Adrenal gland (tissue), 12 donors: ENCODE results near the gene BMP8B. TPM values are rescaled to one million over a fixed set of nuclear protein-coding genes. Genes with fewer than 3 reads are reported as not detected.
A peak's percentile ranks its signal among the peaks of the same experiment; 100 is the strongest.
"Not testable (repeated sequence)": the region's sequence is repeated elsewhere in the genome, so short reads cannot be mapped to it uniquely, and the experiment has no call there.

Experiments
- DNase-seq, 7 donors: peaks; one replicate each; pipeline ENCODE4 v3.0.0-alpha.2; 2019 to 2020
- H3K27ac ChIP-seq, 5 donors: fragments of 200-600 bp; sonication (generic) in 4 of 5; 1 replicate in 3 of 5; 2 replicates in 2 of 5; pipeline versions ENCODE4 v1.5.1 to v1.8.0; 2016 to 2020; ENCODE audit warnings: mild to moderate bottlenecking in 1 of 5
- H3K27me3 ChIP-seq: fragments of 200-600 bp; 2 replicates; pipeline ENCODE4 v1.8.0; 2021
- H3K36me3 ChIP-seq, 2 donors: fragments of 200-600 bp; replicated peaks in 1 of 2; 1 replicate in 1 of 2; 2 replicates in 1 of 2; pipeline versions ENCODE4 v1.5.1 to v1.8.0; 2018 to 2022
- H3K4me1 ChIP-seq, 2 donors: fragments of 200-600 bp; replicated peaks in 1 of 2; 1 replicate in 1 of 2; 2 replicates in 1 of 2; pipeline versions ENCODE4 v1.5.1 to v1.8.0; 2018 to 2021
- H3K4me3 ChIP-seq, 4 donors: fragments of 200-600 bp; sonication (generic) in 3 of 4; one replicate each; pipeline ENCODE4 v1.5.1; 2016 to 2018
- H3K9me3 ChIP-seq, 3 donors: fragments of 200-600 bp; sonication (generic) in 1 of 3; replicated peaks in 1 of 3; 1 replicate in 2 of 3; 2 replicates in 1 of 3; pipeline versions ENCODE4 v1.5.1 to v1.8.0; 2016 to 2021
- CTCF ChIP-seq, 6 experiments: fragments of 450-650 bp in 4 of 6; fragments of 200-600 bp in 2 of 6; sonication (generic) in 1 of 6; IDR thresholded peaks; 1 replicate in 5 of 6; 2 replicates in 1 of 6; pipeline versions ENCODE4 v1.5.1 to v1.8.0; 2016 to 2021; ENCODE audit warnings: antibody characterized with exemption in 6 of 6, mild to moderate bottlenecking in 2 of 6, moderate library complexity in 1 of 6
- POLR2A ChIP-seq, 2 donors: fragments of 450-650 bp; IDR thresholded peaks; one replicate each; pipeline ENCODE4 v1.6.1; 2017; ENCODE audit warnings: antibody characterized with exemption in 2 of 2, mild to moderate bottlenecking in 2 of 2, moderate library complexity in 1 of 2
- WGBS, 4 donors: extraction: QIAGEN DNeasy Blood & Tissue Kit in 2 of 4; methylation state at CpG; one replicate each; pipeline versions ENCODE4 v1.1.5 to v1.1.7; 2013 to 2017; 5-methylcytosine and 5-hydroxymethylcytosine counted together
- intact Hi-C, 2 donors: fragments of 100-400 bp; cut with DNase I; formaldehyde crosslinking; loops; one replicate each; pipeline versions ENCODE4 v1.14.1 to v1.15.0; 2022 to 2023
- polyA plus RNA-seq, 3 donors: library from polyadenylated mRNA; stranded (reverse); fragments of 200-250 nt in 2 of 3; fragments of 350-450 nt in 1 of 3; fragmentation: Illumina TruSeq in 1 of 3; extraction: RNeasy Lipid Tissue Mini Kit (QIAGEN cat#74804) in 1 of 3; gene quantifications; one replicate each; pipeline ENCODE4 v1.2.3, GENCODE V29; 2013 to 2014
- total RNA-seq, 9 donors: library from RNA; depleted of rRNA in 4 of 9; stranded (reverse); fragments of >200 nt in 4 of 9; fragments of 120-200 nt in 1 of 9; fragmentation: NEBNext Ultra II Directional in 1 of 9; extraction: Animal tissue kit (Norgen Biotek cat#: 25700) in 1 of 9; gene quantifications; one replicate each; pipeline versions ENCODE4 v1.1.0 to v1.2.4, GENCODE V29; 2013 to 2023
- donor health status: healthy with polysubstance abuse.
- donor health status: Bipolar disorder and iron deficiency.
- donor health status: DM: yes; HTN: yes; CAD: no.
- donor health status: DM: no; HTN: no; CAD: no.
- donor health status: DM: no; HTN: no; CAD: no.
- donor health status: DM: yes; HTN: yes; CAD: no.

Gene BMP8B
- total and polyA plus RNA-seq, 12 donors: 0.09 to 5.9 (median 1.0) TPM; not detected in 1

GRCh38 chr1:39782103-39782502, 6.6 kb downstream of the BMP8B start:
- H3K27ac ChIP-seq: no peak overlapping the region
- no peaks in the 10 kb centered on the region for H3K36me3 ChIP-seq
- TF ChIP-seq CTCF (IDR thresholded peaks at IDR 0.05): no peak
- TF ChIP-seq POLR2A (IDR thresholded peaks at IDR 0.05): no peak
- H3K4me3 ChIP-seq: no peak overlapping the region
- H3K27me3 ChIP-seq: no peaks in the 10 kb centered on the region
- intact Hi-C loops: no loop called here
- H3K4me1 ChIP-seq: no peaks in the 10 kb centered on the region
- whole genome bisulfite sequencing, 4 donors: 83 to 89% (median 85%) methylated on average over 6 of the region's 6 CpGs
- H3K9me3 ChIP-seq: no peaks in the 10 kb centered on the region
- DNase-seq: peak in 1 of 7 donors; percentile 33

DNA sequence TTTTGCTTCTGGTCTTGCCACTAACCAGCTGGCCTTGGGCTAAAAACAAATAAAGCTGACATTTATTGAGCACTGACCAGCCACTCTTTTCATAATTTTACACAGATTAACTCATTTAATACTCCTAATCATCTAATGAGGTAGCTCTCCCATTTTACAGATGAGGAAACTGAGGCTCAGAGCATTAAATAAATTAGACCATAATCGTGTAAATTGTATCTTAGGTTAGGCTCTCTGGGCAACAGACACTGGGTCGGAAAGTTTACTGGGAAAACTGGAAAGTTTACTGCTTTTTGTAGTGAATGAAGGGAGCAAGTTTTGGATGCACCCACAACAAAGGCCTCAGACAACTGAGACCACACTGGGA, 7.3 kb downstream of the BMP8B start:
- H3K27me3 ChIP-seq: no peaks in the 10 kb centered on the region
- H3K27ac ChIP-seq: no peak overlapping the region
- H3K36me3 ChIP-seq: no peaks in the 10 kb centered on the region
- H3K4me3 ChIP-seq: no peak overlapping the region
- TF ChIP-seq POLR2A (IDR thresholded peaks at IDR 0.05) (no peak), CTCF (IDR thresholded peaks at IDR 0.05) (no peak)
- H3K9me3 ChIP-seq: no peaks in the 10 kb centered on the region
- intact Hi-C loops: no loop called here
- no peak for DNase-seq
- WGBS, 4 donors: 69 to 80% (median 79%) methylated on average over 2 of the region's 2 CpGs
- H3K4me1 ChIP-seq: no peaks in the 10 kb centered on the region

- Histone ChIP-seq H3K9me3 (no peaks in the 10 kb centered on the region), H3K4me1 (no peaks in the 10 kb centered on the region), H3K27ac (no peak overlapping the region), H3K36me3 (no peaks in the 10 kb centered on the region), H3K27me3 (no peaks in the 10 kb centered on the region), H3K4me3 (no peak overlapping the region)
- no peak for DNase-seq
- WGBS, 4 donors: 81 to 91% (median 84%) methylated on average over 5 of the region's 5 CpGs
- no peak for TF ChIP-seq CTCF (IDR thresholded peaks at IDR 0.05)
- no peak for TF ChIP-seq POLR2A (IDR thresholded peaks at IDR 0.05)
- intact Hi-C loops: no loop called here
These were observed 8.8 kb downstream of the BMP8B start for GRCh38 chr1:39779821-39780220.

DNA sequence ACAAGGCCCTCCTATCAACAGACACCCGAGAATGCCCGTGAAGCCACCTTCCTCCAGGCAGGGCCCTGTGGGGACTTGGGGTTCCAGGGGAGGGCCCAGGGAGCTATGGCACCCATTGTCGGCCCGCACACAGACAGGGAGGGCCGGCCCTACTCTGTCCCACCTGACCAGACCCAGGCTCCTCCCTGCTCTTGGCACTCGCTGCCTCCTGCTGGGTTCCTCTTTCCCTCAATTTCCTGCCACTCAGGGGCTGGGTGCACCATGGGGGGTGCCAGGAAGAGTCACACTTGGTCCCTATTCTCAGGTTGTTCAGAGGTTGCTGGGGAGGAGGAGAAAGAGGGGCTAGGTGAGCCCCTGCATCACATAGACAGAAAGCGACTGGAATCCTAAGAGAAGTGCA, 9.5 kb downstream of the BMP8B start:
- Histone ChIP-seq H3K4me1 (no peaks in the 10 kb centered on the region), H3K27ac (no peak overlapping the region), H3K27me3 (no peaks in the 10 kb centered on the region), H3K4me3 (no peak overlapping the region), H3K9me3 (no peaks in the 10 kb centered on the region), H3K36me3 (no peaks in the 10 kb centered on the region)
- intact Hi-C loops: no loop called here
- DNase-seq: no peak
- no peak for TF ChIP-seq POLR2A (IDR thresholded peaks at IDR 0.05)
- no peak for TF ChIP-seq CTCF (IDR thresholded peaks at IDR 0.05)
- WGBS, 4 donors: 72 to 85% (median 76%) methylated on average over 4 to 7 of the region's 7 CpGs

GRCh38 chr1:39778463-39779099, 10.1 kb downstream of the BMP8B start:
- intact Hi-C loops, DNase-seq, H3K9me3 ChIP-seq, H3K4me3 ChIP-seq, H3K27me3 ChIP-seq, H3K36me3 ChIP-seq, H3K27ac ChIP-seq, H3K4me1 ChIP-seq: not testable (repeated sequence)
- 73 to 89% (median 86%) methylated on average over 7 to 11 of the region's 12 CpGs for WGBS, 4 donors

DNA sequence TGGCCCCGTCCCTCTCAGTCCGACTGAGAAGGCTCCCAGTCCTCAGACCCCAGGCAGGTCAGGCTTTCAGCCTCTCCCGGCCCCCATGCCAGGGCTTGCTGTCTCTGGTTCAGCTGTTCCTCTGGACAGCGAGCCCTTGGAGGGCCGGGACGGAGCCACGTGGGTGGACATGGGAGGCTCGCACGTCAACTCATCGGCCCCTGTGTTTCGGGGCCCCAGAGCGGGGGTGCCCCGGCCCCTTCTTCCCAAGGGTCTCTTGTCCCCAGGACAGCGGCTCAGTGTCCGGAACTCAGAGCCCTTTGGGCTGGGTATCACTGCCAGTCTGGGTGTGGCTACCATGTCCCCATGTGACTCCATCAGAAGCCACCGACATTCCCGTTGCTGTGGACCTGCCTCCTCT, 10.8 kb downstream of the BMP8B start:
- H3K4me3 ChIP-seq, DNase-seq, H3K9me3 ChIP-seq, H3K27me3 ChIP-seq, H3K36me3 ChIP-seq, H3K4me1 ChIP-seq, intact Hi-C loops, H3K27ac ChIP-seq: not testable (repeated sequence)
- 89 to 100% (median 92%) methylated on average over 2 to 14 of the region's 17 CpGs; no CpG with 5 or more reads in 1 of the 4 donors for WGBS, 4 donors
